GM12892 (cell line): ENCODE data around the gene CCDC158.

ENCODE experiments used
- POLR2A ChIP-seq: IDR thresholded peaks from 2 replicates; pipeline ENCODE4 v1.6.1; 2011; ENCODE audit warnings: low read depth, low read length, control low read depth
- POLR2AphosphoS5 ChIP-seq: IDR thresholded peaks from 2 replicates; pipeline ENCODE4 v1.6.1; 2011; ENCODE audit warnings: low read depth, low read length, control low read depth
- TAF1 ChIP-seq: IDR thresholded peaks from 2 replicates; pipeline ENCODE4 v1.6.1; 2011; ENCODE audit warnings: low read depth, mild to moderate bottlenecking, control low read depth, low read length, borderline replicate concordance

DNA sequence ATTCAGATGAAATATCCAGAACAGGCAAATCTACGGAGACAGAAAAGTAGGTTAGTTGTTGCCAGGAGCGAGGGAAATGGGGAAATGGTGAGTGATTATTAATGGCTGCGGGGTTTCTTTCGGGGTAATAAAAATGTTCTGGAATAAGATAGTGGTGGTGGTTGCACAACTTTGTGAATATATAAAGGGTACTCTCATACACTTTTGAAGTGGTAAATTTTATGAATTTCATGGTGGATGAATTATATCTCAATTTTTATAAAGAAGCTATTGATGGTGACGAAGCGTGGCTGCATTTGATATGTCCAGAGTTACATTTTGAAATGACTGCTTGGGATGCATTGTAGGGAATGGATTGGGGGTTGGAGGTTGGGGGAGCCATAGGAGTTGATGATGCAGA, 153.1 kb downstream of the CCDC158 start:
- no peak for TF ChIP-seq POLR2AphosphoS5
- TF ChIP-seq POLR2A, result no peak
- TF ChIP-seq TAF1, result no peak
